HG02885 (cell line): ENCODE data around the gene EMC9.

Experiments
- ATAC-seq: cut with Tn5 transposase; IDR thresholded peaks from one replicate; pipeline ENCODE4 v1.9.1; 2021; ENCODE audit warnings: mild to moderate bottlenecking; ENCODE audit not compliant: unreplicated experiment, poor library complexity

EMC9 gene, protein sequence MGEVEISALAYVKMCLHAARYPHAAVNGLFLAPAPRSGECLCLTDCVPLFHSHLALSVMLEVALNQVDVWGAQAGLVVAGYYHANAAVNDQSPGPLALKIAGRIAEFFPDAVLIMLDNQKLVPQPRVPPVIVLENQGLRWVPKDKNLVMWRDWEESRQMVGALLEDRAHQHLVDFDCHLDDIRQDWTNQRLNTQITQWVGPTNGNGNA

DNA sequence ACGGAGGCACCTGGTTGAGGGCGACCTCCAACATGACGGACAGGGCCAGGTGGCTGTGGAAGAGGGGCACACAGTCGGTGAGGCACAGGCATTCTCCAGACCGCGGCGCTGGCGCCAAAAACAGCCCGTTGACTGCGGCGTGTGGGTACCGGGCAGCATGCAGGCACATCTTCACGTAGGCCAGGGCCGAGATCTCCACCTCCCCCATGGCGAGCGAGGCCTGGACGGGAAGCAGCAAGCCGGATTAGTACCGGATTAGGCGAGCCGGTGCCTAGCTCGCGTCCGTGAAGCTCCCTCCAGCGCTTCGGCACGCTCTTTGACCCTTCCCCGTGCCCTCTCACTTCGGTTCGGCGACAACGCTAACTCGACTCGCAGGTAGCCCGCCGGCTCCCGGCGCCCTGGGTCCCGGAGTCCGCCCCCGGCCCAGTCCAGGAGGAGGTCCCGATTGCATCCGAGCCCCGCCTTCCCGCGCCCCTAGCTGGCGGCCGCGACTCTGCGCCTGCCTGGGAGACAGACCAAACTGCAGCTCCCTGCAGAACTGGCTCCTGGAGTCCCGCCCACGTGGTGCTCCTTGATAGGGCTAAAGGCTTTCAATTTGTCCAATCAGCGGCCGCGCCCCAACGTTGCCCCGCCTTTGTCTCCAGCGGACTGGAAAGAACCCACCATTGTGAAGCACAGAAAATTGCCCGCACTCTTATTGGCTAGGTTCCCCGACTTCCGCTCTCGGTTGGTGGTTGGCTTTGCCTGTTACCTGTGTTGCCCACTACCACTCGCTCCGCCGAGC, at the start of gene EMC9:
EMC9 (minus strand) TSS at position 495 of the 784 bp plus-strand sequence; CDS start at position 208, 287 bp downstream.
- ATAC-seq: peak; percentile 86

DNA sequence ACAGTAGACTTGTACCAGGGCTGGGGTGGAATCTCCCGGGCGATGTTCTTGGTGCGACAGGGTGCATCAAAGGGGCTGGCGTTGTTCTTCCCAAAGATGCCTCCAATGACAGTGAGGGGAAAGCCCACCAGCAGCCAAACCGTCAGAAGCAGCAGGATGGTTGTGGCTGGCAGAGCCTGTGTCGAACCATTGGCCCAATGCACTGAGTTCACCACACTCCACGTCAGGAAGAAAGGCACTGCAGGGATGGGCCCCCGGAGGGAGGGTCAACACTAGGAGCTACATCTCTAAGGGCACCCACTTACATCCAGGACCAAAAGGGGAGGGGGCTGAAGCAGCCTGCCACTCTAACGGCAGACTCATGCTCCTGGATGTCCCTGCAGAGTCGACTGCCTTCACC, 49.0 kb upstream of the EMC9 start:
- ATAC-seq: no peak

DNA sequence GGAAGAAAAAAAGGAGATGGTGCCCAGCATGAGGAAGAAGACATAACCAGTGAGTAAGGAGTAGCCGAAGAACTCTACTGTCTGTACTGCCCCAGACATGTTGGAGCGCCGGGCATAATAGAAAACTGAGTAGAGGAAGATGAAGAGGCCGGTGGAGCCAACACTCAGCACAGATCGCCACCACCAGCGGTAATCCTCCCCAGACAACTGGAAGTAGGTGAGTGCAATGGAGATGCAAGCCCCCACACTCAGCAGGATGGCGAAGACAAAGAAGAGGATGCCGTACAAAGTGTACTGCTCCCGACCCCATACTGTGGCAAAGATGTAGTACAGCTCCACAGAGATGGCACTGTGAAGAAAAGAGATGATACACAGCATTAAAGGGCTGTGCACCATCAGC, 48.1 kb upstream of the EMC9 start:
- no peak for ATAC-seq

DNA sequence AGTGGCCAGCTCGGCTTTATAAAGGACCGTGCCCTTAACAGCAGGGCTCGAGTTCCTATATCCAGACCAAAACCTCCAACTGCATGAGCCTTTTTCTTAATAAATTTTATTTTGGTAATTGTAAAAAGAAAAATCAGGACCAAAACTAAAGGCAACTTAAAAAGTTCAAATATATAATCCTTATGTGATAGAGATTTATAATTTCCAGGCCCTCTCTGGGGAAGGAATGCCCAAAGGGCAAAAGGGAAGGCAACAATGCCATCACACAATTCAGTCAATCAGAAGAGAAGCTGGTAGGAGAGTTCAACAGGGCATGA, 47.6 kb upstream of the EMC9 start:
- no peak for ATAC-seq

DNA sequence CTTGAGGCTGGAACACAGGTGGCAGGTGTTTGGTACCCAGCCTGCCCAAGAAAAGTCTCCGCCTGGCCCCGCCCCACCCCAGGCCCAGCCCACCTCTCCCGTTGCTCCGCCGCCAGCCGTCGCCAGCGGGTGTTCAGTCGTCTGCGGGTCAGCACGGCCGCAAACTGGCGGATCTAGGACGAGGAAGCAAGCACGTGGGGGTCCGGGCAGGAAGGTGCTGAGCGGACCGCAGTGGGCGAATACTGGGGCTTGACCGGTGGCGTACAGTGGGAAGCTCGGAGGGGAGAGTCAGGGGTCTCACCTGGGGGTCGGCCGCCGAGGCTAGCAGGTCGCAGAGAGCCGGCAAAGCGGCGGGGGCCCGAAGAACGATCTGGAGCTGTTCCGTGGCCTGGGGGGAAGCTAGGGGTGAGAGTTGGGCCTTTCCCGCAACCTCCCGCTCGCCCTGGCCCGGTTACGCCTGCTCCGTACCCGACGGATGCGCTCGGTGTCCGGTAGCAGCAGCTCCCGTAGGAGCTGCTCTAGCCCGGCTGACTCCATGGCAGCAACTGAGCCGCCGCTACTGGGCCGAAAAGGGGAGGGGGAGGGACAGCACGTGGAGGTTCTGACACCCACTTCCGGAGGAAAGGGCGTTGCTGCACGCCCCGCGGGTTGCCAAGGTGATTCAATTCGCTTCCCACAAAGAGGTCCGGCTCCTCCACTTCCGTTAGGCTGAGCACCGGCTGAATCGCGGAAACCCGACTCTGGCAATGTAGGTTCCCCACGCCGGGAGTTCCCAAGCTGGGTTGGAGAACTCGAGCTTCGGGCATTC, 47.1 kb upstream of the EMC9 start, which contains the start of gene IPO4:
IPO4 (minus strand) TSS at position 566 of the 808 bp plus-strand sequence; CDS start at position 537, 29 bp downstream.
- peak; percentile 93 for ATAC-seq

DNA sequence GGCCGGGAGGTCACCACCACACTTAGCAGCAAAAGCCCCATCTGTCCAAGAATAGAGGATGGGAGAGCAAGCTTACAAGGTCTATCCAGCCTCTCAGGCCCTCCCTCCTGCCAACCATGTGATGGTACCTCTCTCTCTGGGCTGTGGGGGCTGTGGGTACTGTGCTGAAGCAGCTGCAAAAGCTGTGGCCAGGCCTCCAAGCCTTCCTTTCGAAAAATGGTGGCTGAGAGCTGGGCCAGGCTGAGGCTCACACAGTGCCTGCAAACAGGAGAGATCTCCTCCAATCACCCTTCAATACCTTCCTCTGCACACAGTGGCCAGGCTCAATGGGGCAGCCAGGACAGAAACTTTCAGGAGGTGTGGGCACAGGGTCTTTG, 46.1 kb upstream of the EMC9 start:
- no peak for ATAC-seq

DNA sequence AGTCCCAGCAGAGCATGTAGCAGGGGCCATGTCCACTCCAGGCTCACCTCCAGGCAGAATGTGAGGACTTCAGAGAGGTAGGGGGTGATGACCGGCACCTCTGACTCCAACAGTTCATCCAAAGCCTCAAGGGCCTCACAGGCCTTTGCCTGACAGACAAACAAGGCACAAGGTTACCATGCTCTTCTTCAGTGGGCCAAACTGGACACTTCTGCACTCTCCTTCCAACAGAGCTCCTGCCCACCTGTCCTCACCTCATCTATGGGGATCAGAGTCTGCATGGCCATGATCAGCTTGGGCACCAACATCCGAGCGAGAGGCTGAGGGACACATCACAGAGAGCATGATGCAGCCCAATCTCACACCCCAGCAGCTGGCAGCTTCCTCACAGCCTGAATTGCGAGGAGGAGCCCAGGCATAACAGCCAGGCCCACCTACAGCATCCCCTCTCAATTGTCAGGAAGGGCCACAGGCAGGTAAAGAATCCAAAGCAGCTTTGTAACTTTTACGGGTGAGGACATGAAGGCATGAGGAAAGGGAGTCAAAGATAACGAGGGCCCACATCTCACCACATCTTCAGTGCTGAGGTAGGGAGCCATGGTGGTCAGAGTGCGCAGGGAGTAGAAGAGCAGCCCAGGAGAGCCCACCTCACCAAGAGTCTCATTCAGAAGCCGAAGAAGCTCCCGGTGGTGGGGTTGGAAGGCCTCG, 45.6 kb upstream of the EMC9 start:
- no peak for ATAC-seq

DNA sequence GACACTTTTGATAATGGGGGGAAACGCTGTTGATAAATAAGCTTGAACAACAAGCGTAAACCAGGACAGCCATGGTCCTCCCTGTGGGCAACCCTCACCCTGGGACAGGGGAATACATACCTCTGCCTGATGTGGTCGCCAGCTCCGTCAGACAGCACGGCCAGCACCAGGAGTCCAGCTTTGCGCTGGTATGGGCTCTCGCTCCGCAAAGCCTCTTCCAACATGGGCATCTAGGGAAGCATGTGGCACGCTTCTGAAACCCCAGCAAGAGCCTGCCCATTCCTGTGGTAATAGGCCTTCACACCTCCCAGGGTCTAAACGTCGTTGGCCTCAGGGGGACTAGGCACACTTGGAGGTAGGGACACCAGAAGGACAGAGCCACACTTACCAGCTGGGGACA, 44.4 kb upstream of the EMC9 start:
- no peak for ATAC-seq

DNA sequence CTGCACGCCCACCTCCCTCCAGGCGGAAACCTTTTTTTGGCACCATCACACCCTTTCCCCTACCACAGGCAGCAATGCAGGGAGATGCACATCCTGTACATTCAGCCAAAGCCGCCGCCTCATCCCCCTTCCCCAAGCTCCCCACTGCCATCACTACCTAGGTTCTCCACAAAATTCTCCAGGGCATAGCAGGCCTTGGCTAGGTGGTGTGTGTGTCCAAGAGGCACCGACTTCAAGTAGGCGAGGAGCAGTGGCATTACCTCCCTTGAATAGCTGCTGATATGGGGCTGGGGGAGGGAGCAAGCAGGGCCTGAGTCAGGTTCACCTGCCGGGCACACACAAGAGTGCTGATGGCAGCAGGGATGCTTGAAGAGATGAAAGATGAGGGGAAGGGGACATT, 43.6 kb upstream of the EMC9 start:
- ATAC-seq: no peak

DNA sequence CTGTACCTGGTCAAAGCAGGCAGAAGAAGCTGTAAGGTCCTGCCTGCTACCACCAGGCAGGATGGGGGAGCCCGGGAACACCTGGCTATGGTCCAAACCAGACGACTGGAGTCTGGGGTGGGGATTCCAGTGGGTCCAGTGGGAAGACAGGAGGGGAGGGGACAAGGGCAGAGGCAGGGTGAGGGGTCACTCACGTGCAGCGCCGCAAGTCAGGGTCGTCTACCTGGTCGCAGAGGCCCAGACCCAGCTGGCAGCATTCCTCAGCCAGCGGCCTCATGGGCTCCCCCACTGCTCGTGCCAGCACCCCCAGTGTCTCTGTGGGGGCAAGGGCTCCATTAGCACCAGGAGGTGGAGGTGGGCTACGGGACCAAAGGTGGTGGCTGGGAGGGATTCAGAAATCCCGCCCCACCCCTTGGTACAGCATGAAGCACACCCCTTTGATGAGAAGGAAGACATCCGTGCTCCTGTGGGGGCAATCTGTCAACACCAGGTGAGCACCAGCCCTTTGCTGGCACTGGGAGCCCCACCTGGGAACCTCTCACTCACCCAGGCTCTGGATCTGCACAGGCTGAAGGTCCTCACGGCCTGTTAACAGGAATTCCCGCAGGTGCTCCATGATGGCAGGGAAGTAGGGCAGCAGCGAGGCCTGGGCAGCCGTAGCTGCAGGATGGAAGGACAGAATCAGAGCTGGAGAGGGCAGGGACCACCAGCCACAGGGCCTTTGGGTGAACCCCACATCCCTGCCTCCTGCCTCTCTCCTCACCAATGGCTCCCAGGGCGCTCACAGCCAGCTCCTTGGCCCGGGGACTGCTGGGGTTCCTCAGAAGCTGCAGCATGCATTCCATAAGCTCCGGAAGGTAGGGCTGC, 42.9 kb upstream of the EMC9 start:
- no peak for ATAC-seq

DNA sequence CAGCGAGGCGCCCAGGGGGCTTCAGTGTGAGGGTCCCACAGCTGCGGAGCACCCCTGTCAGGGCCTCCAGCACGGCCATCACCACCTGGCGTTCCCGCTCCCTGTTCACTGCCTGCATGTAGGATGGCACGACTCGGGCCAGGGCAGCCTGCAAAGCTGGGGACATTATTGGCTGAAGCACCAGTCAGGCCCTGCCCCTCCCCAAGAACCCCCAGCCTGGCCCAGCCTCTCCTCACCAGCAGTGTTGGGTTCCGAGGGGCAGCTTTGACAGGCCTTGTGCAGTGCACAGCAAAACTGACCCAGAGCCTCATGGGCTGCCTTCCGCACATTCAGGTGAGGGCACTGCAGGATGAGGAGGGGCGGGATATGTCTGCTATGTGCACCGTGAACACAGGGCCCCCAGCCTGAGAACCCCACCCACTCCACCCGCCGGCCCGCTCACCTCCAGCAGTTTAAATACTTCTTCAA, 41.7 kb upstream of the EMC9 start:
- no peak for ATAC-seq

DNA sequence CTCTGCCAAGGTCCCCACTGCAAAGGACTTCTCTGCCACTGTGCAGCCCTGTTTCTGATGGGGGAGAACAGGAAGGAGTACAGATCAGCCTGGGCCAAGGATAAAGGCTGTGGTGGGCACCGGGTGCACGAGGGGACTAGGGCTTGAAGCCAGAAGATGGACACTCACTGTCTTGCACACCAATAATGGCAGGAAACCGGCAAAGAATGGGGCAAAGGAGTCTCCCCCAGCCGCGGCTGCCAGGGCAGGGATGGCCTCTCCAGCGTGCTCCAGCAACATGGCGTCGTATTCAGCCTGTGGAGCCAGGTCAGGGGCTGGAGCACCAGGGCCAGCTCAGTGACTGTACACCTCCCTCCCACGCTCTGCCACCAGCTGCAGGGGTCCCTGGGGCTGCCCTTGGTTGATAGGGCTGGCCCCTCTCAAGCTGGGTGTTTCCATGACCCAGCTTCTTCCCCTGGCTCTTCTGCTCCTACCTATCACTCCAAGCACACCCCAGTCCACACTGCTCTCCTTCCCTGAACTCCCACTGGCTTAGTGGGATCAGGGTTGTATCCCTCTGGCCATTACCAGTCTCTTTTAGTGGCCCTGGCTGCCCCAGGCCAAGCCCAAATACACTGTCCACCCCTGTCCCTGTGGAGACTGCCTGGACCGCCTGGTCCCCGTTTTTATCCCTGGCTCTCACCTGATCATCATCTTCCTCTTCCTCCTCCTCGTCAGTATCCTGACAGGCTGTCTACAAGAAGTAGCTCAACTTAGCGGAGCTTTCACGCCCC, 40.9 kb upstream of the EMC9 start:
- no peak for ATAC-seq

DNA sequence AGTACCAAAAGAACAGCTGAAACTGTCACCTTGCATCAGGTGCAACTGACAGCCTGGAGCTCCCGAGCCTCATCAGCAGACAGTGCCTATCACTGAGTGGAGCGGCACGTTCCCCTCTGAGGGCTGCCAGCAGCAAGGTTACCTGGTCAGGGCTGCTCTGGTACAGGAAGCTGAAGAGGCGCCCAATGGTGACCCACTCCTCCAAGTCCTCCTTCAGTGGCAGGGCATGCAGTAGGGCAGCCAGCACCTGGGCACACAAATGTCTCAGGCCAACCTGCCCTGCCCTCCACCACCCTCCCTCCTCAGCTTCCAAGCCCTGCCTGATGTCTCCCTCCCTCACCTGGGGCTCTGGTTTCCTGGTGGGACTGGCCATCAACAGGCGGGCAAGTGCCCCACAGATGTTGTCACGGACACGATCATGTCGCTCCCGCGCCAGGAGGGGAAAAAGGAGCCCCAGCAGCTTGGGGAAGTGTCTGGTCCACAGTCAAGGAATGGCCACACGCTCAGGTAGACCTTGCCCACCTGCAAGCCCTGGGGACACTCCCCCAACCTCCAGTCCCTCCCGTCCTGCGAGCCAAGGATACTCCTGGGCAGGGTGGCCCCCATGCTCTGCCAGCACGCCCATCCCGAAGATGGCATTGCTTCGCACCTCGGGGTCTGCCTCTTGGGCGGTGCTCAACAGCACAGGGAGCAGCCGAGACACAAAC, 40.1 kb upstream of the EMC9 start:
- ATAC-seq: no peak

DNA sequence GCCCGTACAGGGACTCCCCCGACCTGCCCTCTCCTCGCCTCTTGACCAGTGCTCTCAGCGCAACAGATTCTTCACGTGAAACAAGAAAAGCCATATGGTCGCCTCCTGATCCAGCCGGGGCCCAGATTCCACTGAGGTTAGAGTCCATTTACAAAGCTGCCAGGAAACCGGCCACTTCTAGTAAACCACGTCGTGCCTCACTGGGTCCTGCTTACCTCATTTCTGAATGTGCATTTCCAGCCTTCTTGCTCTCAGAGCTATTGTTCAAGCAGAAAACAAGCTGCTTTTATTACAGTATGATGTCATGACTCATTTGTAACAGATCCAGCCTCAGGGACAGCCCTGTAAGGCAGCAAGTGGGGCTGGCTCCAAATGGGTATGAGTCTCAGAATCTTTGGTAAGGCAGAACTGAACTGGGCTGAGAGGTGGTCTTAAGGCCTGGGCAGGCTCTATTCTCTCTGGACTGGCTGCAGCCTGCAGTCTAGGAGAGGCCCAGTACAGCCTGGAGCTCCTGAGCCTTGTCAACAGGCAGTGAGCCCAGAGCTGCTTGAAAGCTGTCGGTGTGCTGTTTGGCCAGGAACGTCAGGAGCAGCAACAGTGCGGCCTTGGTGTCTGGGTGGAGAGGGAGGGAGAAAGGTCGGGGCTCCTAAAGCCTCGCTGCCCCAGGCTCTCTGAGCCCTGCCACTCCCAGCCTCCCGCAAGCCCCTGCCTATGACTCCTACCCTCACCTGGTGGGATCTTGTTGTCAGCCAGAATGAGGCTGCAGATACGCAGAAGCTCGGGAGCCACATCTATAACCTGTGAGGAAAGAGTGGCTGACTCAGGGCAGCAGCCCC, 38.8 kb upstream of the EMC9 start:
- ATAC-seq: no peak

DNA sequence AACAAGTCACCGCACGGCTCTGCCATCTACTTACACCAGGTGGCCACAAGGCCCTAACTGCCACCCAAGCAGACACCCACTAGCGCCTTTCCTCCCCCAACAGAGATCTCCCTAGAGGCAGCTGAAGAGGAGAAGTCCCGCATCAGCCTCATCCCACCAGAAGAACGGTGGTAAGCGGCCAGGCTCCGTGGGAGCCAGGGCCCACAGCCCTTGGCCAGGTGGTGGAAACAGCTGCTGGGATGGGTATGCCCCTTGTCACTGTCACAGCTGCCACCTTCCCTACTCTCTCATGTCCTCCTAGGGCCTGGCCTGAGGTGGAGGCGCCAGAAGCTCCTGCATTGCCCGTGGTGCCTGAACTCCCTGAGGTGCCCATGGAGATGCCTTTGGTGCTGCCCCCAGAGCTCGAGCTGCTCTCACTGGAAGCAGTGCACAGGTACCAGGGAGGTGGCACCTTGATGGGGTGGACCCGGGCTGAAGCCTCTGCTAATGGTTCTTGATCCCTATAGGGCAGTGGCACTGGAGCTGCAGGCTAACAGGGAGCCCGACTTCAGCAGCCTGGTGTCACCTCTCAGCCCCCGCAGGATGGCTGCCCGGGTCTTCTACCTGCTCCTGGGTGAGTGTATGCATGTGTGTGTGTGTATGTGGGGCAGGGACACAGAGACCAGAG, 38.0 kb upstream of the EMC9 start:
- ATAC-seq: no peak

DNA sequence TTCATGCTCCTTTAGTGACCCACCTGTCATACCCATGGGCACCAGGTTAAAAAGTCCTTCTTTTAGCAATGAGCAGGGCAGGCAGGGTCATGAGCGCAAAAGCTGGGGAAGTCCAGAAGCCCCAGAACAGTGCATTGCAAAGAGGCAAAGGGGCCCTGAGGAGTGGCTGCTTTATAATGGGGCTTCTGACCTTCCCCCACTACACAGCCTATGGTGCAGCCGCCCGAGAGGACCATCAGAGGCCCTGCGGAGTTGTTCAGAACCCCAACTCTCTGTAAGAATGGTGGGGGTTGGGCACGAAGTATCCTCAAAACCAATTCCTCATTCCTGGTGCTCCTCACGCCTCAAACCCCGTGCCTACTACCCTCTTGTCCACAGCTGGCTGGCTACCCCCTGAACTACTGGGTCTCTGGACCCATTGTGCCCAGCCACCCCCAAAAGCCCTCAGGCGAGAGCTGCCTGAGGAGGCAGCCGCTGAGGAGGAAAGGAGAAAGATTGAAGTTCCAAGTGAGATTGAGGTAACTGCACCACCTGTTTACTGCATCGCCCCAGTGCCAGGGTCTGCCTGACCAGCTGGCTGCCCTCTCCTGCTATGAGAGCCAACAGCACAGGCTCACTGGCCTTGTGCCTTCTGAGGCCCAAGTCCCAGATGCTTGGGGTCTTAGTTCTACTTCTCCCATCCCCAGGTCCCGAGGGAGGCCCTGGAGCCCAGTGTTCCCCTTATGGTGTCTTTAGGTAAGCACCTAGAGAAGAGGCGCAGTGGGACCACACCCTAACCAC, 37.2 kb upstream of the EMC9 start:
- ATAC-seq: no peak
